Naive B cell (primary cell): Measurements from ENCODE around the gene UCHL1. TPM values are rescaled to one million over a fixed set of nuclear protein-coding genes. Genes with fewer than 3 reads are reported as not detected.

Experiments used
- ATAC-seq, 2 donors: fragments of 150-1000 bp; cut with Tn5 transposase; 2 replicates each; pipeline ENCODE4 v1.10.0; 2021; ENCODE audit warnings: low read depth in 2 of 2, mild to moderate bottlenecking in 2 of 2, moderate library complexity in 2 of 2
- DNase-seq: peaks from one replicate; pipeline ENCODE4 v3.0.0; 2022
- H3K27ac Mint-ChIP-seq, 6 donors: one replicate each; pipeline ENCODE4 v1.8.0; 2020 to 2022; ENCODE audit warnings: mild to moderate bottlenecking in 6 of 6, mixed read lengths in 6 of 6, moderate library complexity in 5 of 6, inconsistent platforms in 2 of 6
- H3K27me3 Mint-ChIP-seq, 3 donors: one replicate each; pipeline ENCODE4 v1.8.0; 2021 to 2022; ENCODE audit warnings: mixed read lengths in 3 of 3, mild to moderate bottlenecking in 1 of 3
- H3K36me3 Mint-ChIP-seq, 2 donors: one replicate each; pipeline ENCODE4 v1.8.0; 2020 to 2022; ENCODE audit warnings: mixed read lengths in 2 of 2, inconsistent platforms in 1 of 2, mild to moderate bottlenecking in 1 of 2
- H3K4me1 Mint-ChIP-seq, 3 donors: one replicate each; pipeline ENCODE4 v1.8.0; 2020 to 2022; ENCODE audit warnings: mixed read lengths in 3 of 3, inconsistent platforms in 1 of 3, mild to moderate bottlenecking in 1 of 3, moderate library complexity in 1 of 3
- H3K4me3 Mint-ChIP-seq, 8 donors: one replicate each; pipeline ENCODE4 v1.8.0; 2020 to 2022; ENCODE audit warnings: mild to moderate bottlenecking in 8 of 8, mixed read lengths in 8 of 8, moderate library complexity in 8 of 8, inconsistent platforms in 2 of 8
- H3K9me3 Mint-ChIP-seq, 7 donors: one replicate each; pipeline ENCODE4 v1.8.0; 2020 to 2022; ENCODE audit warnings: mixed read lengths in 7 of 7, mild to moderate bottlenecking in 5 of 7, inconsistent platforms in 2 of 7, moderate library complexity in 1 of 7
- polyA plus RNA-seq, 6 donors: library from polyadenylated mRNA; unstranded; fragments of 300-500 nt; fragmentation: Illumina TruSeq; gene quantifications; one replicate each; pipeline ENCODE4 v1.2.3, GENCODE V29; 2021; ENCODE audit warnings: low read depth in 6 of 6

UCHL1 gene
- polyA plus RNA-seq, 6 donors from 2014 or later: 0.57 TPM; not detected in 5

DNA sequence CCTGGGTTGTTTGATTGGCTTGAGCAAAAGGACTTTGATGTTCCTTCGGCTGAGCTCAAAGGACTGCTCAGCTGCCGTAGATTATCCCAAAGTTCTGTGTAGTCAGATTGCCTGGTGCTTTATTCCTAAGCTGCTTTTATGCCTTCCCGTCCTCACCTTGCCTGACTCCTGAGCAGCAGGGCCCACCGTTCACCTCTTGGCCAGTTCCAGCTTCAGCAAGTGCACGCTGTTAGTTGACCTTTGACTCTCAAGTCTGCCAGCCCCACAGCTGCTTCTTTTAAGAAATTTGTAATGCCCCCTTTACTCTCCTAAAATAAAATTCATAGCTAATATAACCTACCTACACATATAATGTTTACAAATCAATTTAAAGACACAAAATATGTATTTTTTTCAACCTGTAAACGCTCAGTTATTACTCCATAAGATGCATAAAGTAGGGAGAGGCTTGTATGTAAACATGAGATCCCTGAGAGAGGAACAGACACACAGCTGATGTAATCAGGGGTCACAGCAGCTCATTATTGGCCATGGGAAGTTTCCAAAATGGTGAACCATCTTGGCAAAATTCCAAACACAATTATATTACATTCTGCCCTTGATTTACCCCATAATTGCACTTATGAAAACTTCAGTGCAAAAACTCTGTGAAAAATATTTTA lies 28.6 kb downstream of the UCHL1 start:
- Mint-ChIP-seq H3K27me3 (peaks cover 4 to 10% (median 6%) of the 10 kb centered on the region in 3 donors), H3K36me3 (no peaks in the 10 kb centered on the region), H3K4me3 (no peak overlapping the region), H3K9me3 (no peaks in the 10 kb centered on the region), H3K27ac (no peak overlapping the region), H3K4me1 (no peaks in the 10 kb centered on the region)
- DNase-seq: no peak
- no peak for ATAC-seq

DNA sequence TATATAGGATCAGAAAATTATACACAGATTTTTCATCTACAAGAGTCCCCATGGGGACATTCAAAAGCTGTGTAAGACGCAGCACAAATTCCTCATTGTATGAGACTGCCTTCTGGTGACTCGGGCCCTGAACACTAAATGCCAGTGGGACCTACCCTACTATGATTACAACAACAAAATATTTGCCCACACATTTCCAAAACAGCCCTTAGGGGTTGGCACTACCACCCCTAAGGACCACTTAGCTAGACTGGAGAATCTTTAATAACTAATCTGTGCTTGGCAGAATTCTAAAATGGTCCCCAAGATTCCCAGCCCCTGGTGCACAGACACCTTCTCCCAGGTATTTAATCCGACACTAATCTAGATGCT lies 29.1 kb downstream of the UCHL1 start:
- H3K36me3 Mint-ChIP-seq: no peaks in the 10 kb centered on the region
- H3K27ac Mint-ChIP-seq: no peak overlapping the region
- ATAC-seq: no peak
- no peak overlapping the region for H3K4me3 Mint-ChIP-seq
- H3K27me3 Mint-ChIP-seq: peaks cover 0 to 9% (median under 1%) of the 10 kb centered on the region in 3 donors
- no peak for DNase-seq
- H3K4me1 Mint-ChIP-seq: no peaks in the 10 kb centered on the region
- H3K9me3 Mint-ChIP-seq: peaks cover 0 to 2% (median 0%) of the 10 kb centered on the region in 7 donors

DNA sequence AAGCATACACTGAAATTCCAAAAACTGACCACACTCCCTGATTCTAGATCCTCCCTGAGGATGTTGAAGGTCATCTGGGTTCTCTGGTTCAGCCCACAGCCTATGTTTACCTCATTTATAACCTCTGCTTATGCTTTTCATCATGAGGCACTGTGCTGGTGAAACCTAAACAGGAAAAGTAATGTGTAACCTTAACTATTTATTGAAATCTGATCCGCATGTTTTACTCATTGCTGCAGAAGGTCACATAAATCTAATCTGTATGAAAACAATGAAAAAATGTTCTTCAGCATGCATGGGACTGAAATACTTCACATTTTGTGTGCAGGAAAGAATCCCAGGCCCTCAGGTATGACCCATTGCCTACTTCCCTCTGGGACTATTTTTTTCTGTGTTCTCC lies 30.3 kb downstream of the UCHL1 start:
- ATAC-seq (no peak), DNase-seq (no peak)
- H3K4me3 Mint-ChIP-seq: no peak overlapping the region
- peaks cover 0 to 7% (median 0%) of the 10 kb centered on the region in 7 donors for H3K9me3 Mint-ChIP-seq
- no peak overlapping the region for H3K27ac Mint-ChIP-seq
- no peaks in the 10 kb centered on the region for H3K36me3 Mint-ChIP-seq
- H3K27me3 Mint-ChIP-seq: peaks cover 0 to 5% (median 0%) of the 10 kb centered on the region in 3 donors
- no peaks in the 10 kb centered on the region for H3K4me1 Mint-ChIP-seq

DNA sequence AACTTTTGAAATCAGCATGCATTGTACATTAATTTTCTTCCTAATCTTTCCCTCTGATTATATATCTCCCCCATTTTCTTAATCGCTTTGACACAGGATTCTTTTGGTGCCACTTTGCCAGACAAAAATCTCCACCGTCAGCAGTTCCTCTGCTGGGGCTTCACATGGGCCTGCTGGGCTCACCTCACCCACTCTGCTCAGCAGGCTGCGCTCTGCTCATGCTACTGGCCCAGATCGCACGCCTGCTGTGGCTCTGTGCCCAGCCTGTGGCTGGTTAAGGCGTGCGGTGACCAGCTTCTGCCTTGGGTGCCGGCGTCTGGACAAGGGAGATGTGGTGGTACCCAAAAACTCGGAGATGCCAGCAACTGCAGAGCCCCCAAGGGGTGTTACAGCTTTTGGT lies 31.1 kb downstream of the UCHL1 start:
- H3K36me3 Mint-ChIP-seq: no peaks in the 10 kb centered on the region
- peaks cover 0 to 10% (median 2%) of the 10 kb centered on the region in 7 donors for H3K9me3 Mint-ChIP-seq
- H3K27ac Mint-ChIP-seq: no peak overlapping the region
- H3K4me3 Mint-ChIP-seq: no peak overlapping the region
- H3K27me3 Mint-ChIP-seq: peaks cover 0 to 5% (median 0%) of the 10 kb centered on the region in 3 donors
- ATAC-seq: no peak
- DNase-seq: no peak
- H3K4me1 Mint-ChIP-seq: no peaks in the 10 kb centered on the region

DNA sequence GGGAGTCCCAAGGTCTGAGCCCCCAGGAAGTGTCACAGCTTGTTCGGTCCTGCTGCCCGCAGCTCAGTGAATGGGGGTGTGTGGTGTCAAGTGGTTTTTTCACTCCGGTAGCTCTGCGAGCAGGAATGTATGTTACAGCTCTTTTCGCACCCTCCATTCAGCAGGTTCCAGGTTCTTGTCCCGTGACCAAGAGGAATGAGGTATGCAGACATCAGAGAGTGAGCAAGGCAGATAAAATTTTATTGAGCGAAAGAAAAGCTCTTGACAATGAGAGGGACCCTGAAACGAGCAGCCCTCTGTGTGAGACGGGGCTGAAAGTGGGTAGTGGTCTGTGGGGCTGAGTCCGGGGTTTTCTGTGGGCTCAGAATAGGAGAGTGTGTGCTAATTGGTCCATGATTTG lies 31.5 kb downstream of the UCHL1 start:
- peaks cover 0 to 5% (median 0%) of the 10 kb centered on the region in 3 donors for H3K27me3 Mint-ChIP-seq
- no peak overlapping the region for H3K4me3 Mint-ChIP-seq
- no peak overlapping the region for H3K27ac Mint-ChIP-seq
- peaks cover 0 to 14% (median 2%) of the 10 kb centered on the region in 7 donors for H3K9me3 Mint-ChIP-seq
- H3K36me3 Mint-ChIP-seq: no peaks in the 10 kb centered on the region
- ATAC-seq (no peak), DNase-seq (no peak)
- no peaks in the 10 kb centered on the region for H3K4me1 Mint-ChIP-seq

DNA sequence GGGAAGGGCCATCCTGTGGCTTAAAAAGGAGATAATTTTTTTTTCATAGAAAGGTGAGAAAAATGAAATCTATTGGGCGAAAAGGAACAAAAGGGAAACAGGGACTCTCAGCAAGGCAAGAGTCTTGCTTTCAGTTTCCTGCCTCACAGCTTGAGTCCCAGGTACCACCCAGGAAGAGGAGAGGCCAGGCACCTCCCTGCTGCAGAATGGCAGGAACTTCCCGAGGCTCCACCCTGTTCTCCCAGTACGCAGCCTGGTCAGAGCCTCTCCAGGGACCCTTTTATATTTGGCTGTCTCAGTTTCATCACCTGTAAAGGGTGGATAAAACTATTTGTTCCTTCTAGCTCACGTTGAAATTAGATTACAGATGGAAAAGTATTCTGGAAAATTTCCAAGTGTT lies 33.8 kb downstream of the UCHL1 start:
- no peak overlapping the region for H3K4me3 Mint-ChIP-seq
- no peaks in the 10 kb centered on the region for H3K4me1 Mint-ChIP-seq
- no peak overlapping the region for H3K27ac Mint-ChIP-seq
- ATAC-seq (no peak), DNase-seq (no peak)
- peaks cover 0 to 5% (median 0%) of the 10 kb centered on the region in 3 donors for H3K27me3 Mint-ChIP-seq
- peaks cover 0 to 31% (median 17%) of the 10 kb centered on the region in 7 donors for H3K9me3 Mint-ChIP-seq
- no peaks in the 10 kb centered on the region for H3K36me3 Mint-ChIP-seq

DNA sequence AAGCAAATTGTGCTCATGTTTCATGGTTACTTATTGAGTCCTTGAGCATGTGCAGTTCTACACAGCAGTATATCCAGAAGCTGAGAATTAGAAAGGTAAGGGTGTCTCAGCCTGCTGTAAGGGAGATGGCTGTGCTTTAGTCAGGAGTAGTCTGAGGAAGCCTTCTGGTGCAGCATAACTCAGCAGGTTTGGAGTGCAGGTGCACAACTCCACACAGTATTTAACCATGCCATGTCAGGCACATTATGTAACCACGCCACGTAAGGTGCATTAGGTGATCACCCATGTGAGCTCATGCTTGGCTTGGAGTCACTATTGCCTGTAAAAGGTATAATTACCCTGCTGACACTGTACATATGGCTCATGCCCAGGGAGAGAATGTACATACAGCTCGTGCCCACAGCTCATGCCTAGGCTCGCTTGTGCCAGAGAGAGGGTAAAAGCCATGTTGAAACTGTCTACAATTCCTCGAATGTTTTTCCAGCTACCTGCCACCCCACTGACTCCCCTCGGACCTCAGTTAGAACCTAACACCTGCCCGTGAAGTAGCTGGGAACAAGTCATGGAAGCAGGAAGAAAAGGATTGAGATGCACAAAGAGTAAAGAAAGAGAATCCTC lies 37.8 kb downstream of the UCHL1 start:
- H3K36me3 Mint-ChIP-seq: no peaks in the 10 kb centered on the region
- peak overlapping the region in 1 of 8 donors; percentile 21 for H3K4me3 Mint-ChIP-seq
- peaks cover 0 to 4% (median 0%) of the 10 kb centered on the region in 3 donors for H3K27me3 Mint-ChIP-seq
- no peak overlapping the region for H3K27ac Mint-ChIP-seq
- no peaks in the 10 kb centered on the region for H3K4me1 Mint-ChIP-seq
- peaks cover 0 to 37% (median 19%) of the 10 kb centered on the region in 7 donors for H3K9me3 Mint-ChIP-seq
- DNase-seq: peak; percentile 1
- ATAC-seq: no peak

DNA sequence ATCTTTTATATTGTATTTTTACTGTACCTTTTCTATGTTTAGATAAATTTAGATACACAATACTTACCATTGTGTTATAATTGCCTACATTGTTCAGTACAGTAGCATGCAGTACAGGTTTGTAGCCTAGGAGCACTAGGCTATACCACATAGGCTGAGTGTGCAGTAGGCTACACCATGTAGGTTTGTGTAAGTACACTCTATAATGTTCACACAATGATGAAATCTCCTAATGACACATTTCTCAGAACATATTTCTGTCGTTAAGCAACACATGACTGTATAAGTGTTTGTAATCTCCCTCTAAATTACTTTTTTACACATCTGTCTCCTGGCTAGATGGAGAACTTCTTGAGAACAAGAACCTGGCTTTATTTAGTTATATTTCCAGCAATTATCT lies 40.3 kb downstream of the UCHL1 start:
- no peaks in the 10 kb centered on the region for H3K4me1 Mint-ChIP-seq
- DNase-seq: no peak
- no peaks in the 10 kb centered on the region for H3K36me3 Mint-ChIP-seq
- peaks cover 0 to 31% (median 19%) of the 10 kb centered on the region in 7 donors for H3K9me3 Mint-ChIP-seq
- peaks cover 0 to 8% (median 0%) of the 10 kb centered on the region in 3 donors for H3K27me3 Mint-ChIP-seq
- H3K4me3 Mint-ChIP-seq: no peak overlapping the region
- no peak for ATAC-seq
- no peak overlapping the region for H3K27ac Mint-ChIP-seq

DNA sequence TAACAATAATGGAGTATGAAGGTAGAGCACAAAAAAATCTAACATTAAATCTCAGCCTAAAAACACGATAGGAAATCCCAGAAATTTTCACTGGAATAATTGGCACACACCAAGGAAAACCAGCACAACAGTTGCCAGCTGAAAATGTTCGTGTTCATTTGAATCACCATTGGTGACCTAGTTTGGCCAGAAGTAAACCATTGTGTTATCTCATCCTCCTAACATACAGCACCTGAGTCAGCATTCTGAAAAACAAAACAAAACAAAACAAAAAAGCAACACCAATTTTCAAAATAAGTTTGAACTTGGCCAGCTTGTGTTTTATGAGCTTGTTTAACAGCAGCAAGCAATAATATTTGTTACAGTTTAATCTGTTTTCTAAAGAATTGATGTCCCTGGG lies 41.1 kb downstream of the UCHL1 start:
- no peaks in the 10 kb centered on the region for H3K4me1 Mint-ChIP-seq
- H3K27me3 Mint-ChIP-seq: peaks cover 0 to 8% (median 0%) of the 10 kb centered on the region in 3 donors
- DNase-seq (no peak), ATAC-seq (no peak)
- H3K4me3 Mint-ChIP-seq: no peak overlapping the region
- no peaks in the 10 kb centered on the region for H3K36me3 Mint-ChIP-seq
- peaks cover 0 to 27% (median 19%) of the 10 kb centered on the region in 7 donors for H3K9me3 Mint-ChIP-seq
- H3K27ac Mint-ChIP-seq: no peak overlapping the region

DNA sequence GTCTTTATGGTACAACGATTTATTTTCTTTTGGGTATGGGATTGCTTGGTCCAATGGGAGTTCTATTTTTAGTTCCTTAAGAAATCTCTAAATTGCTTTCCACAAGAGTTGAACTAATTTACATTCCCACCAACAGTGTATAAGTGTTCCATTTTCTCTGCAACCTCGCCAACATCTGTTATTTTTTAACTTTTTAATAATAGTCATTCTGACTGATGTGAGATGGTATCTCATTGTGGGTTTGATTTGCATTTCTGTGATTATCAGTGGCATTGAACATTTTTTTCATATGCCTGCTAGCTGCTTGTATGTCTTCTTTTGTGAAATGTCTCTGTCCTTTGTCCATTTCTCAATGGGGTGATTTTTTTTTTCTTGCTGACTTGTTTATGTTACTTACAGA lies 42.8 kb downstream of the UCHL1 start:
- Mint-ChIP-seq H3K4me3 (no peak overlapping the region), H3K4me1 (no peaks in the 10 kb centered on the region), H3K36me3 (no peaks in the 10 kb centered on the region), H3K9me3 (peaks cover 3 to 16% (median 12%) of the 10 kb centered on the region in 7 donors), H3K27ac (peak overlapping the region in 1 of 6 donors; percentile 0), H3K27me3 (peaks cover 0 to 16% (median 9%) of the 10 kb centered on the region in 3 donors)
- DNase-seq: no peak
- no peak for ATAC-seq

DNA sequence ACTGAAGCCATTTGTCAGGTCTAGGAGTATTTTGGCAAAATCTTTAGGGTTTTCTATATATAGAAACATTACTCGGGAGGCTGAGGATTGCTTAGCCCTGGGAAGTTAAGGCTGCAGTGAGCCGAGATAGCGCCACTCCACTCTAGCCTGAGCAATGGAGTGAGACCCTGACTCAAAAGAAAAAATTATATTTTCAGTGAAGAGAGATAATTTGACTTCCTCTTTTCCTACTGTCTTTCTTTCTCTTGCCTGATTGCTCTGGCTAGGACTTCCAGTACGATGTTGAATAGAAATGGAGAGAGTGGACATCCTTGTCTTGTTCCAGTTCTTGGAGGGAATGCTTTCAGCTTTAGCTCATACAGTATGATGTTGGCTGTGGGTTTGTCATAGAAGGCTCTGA lies 44.4 kb downstream of the UCHL1 start:
- ATAC-seq: no peak
- Mint-ChIP-seq H3K4me3 (no peak overlapping the region), H3K4me1 (no peaks in the 10 kb centered on the region), H3K27me3 (peaks cover 0 to 17% (median 9%) of the 10 kb centered on the region in 3 donors), H3K9me3 (peaks cover 0 to 7% (median 0%) of the 10 kb centered on the region in 7 donors), H3K36me3 (no peaks in the 10 kb centered on the region), H3K27ac (no peak overlapping the region)
- DNase-seq: no peak

DNA sequence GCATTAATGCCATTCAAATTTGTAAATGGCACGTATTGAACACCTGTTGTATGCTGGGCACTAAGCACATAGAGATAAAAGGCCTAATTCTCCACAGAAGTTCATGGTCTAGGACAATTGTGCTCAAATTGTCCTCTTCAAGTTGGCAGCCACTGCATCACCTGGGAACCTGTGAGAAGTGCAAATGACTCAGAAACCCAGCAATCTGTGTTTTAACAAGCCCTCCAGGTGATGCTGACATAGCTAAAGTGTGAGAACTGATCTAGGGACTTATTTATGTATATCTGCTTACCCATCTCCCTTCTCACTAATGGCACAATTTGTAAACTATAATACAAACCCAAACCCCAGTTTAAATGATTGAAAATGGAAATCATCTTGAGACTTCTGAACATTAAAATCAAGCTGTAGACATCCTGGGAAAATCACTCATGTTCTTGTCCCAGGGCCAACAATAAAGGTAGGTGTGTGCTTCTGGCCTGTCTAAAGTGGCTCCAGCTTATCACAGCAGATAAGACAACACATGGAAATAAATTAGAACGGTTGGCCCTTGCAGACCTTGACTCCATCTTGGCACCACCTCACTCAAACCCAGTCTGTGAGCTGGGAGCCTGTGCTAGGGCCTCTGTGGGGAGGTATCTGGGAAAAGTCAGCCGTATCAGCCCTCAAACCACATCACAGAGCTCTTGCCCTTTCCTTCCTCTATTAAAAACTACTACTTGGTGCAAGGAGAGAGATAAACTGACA lies 46.8 kb downstream of the UCHL1 start:
- peak overlapping the region in 1 of 8 donors; percentile 10 for H3K4me3 Mint-ChIP-seq
- peak overlapping the region in 1 of 6 donors; percentile 41 for H3K27ac Mint-ChIP-seq
- DNase-seq (no peak), ATAC-seq (no peak)
- no peaks in the 10 kb centered on the region for H3K4me1 Mint-ChIP-seq
- peaks cover 0 to 7% (median 0%) of the 10 kb centered on the region in 7 donors for H3K9me3 Mint-ChIP-seq
- peaks cover 0 to 18% (median 9%) of the 10 kb centered on the region in 3 donors for H3K27me3 Mint-ChIP-seq
- no peaks in the 10 kb centered on the region for H3K36me3 Mint-ChIP-seq

DNA sequence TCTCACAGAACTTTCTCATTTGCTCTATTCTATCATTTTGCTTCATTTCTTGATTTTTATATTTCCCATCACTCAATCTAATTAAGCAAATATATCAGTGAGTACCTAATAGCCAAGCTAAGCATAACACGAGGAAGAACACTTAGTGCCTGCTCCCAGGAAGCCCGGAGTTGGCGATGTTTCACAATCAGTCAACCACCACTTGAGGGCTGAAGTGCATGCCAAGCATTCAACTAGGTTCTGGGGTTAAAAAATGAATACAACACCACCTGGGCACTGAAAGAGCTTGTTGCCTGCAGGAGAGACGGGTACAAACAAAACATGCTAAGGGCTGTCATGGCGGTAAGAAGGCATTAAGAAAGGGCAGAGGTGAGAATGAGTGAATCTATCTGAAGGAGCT lies 47.5 kb downstream of the UCHL1 start:
- H3K9me3 Mint-ChIP-seq: peaks cover 0 to 7% (median 0%) of the 10 kb centered on the region in 7 donors
- peaks cover 3 to 20% (median 9%) of the 10 kb centered on the region in 3 donors for H3K27me3 Mint-ChIP-seq
- DNase-seq (no peak), ATAC-seq (no peak)
- no peaks in the 10 kb centered on the region for H3K4me1 Mint-ChIP-seq
- no peak overlapping the region for H3K4me3 Mint-ChIP-seq
- H3K27ac Mint-ChIP-seq: peak overlapping the region in 1 of 6 donors; percentile 41
- H3K36me3 Mint-ChIP-seq: no peaks in the 10 kb centered on the region
